ENCODE measurements around the gene SLC23A1. TPM values are rescaled to one million over a fixed set of nuclear protein-coding genes. Genes with fewer than 3 reads are reported as not detected.

The SLC23A1 gene
- total RNA-seq, 1 experiment from 2014 or later = not detected

GRCh38 chr5:139407517-139407916 lies 24.4 kb upstream of the SLC23A1 start:
- DNase-seq (ENCODE audit: low read depth) = no peak

- DNase-seq (ENCODE audit: low read depth) = no peak
Measured at GRCh38 chr5:139406963-139407362, 23.9 kb upstream of the SLC23A1 start.

- DNase-seq (ENCODE audit: low read depth) = no peak
Measured at GRCh38 chr5:139404484-139404840, 21.4 kb upstream of the SLC23A1 start.

- DNase-seq (ENCODE audit: low read depth) = peak; percentile 98
Measured at GRCh38 chr5:139403787-139404483, 20.8 kb upstream of the SLC23A1 start, which contains the start of gene SPATA24. Gene SPATA24, minus strand, starts transcription at chr5:139404089. Its CDS starts 29 bp downstream, at chr5:139404060.

- DNase-seq (ENCODE audit: low read depth) = no peak
Measured at GRCh38 chr5:139403418-139403786, 20.3 kb upstream of the SLC23A1 start.

- no peak for DNase-seq (ENCODE audit: low read depth)
Measured at GRCh38 chr5:139402561-139403158, 19.6 kb upstream of the SLC23A1 start.

GRCh38 chr5:139401546-139401945 lies 18.4 kb upstream of the SLC23A1 start:
- no peak for DNase-seq (ENCODE audit: low read depth)

GRCh38 chr5:139399501-139400121 lies 16.5 kb upstream of the SLC23A1 start:
- no peak for DNase-seq (ENCODE audit: low read depth)

GRCh38 chr5:139397921-139398320 lies 14.8 kb upstream of the SLC23A1 start:
- no peak for DNase-seq (ENCODE audit: low read depth)

- no peak for DNase-seq (ENCODE audit: low read depth)
Measured at GRCh38 chr5:139396691-139397090, 13.6 kb upstream of the SLC23A1 start.

GRCh38 chr5:139395844-139396640 lies 12.9 kb upstream of the SLC23A1 start:
- DNase-seq (ENCODE audit: low read depth) = no peak

GRCh38 chr5:139394654-139395566 lies 11.8 kb upstream of the SLC23A1 start, which contains the start of gene PROB1:
Gene PROB1, minus strand, starts transcription at chr5:139395104. Its CDS starts 23 bp downstream, at chr5:139395081.
- no peak for DNase-seq (ENCODE audit: low read depth)

- DNase-seq (ENCODE audit: low read depth) = peak; percentile 54
Measured at GRCh38 chr5:139394123-139394653, 11.1 kb upstream of the SLC23A1 start.

GRCh38 chr5:139393497-139394122 lies 10.5 kb upstream of the SLC23A1 start:
- no peak for DNase-seq (ENCODE audit: low read depth)

- peak; percentile 71 for DNase-seq (ENCODE audit: low read depth)
Measured at GRCh38 chr5:139392678-139393496, 9.8 kb upstream of the SLC23A1 start.

GRCh38 chr5:139392324-139392677 lies 9.2 kb upstream of the SLC23A1 start:
- no peak for DNase-seq (ENCODE audit: low read depth)

GRCh38 chr5:139391570-139392323 lies 8.7 kb upstream of the SLC23A1 start:
- DNase-seq (ENCODE audit: low read depth) = peak; percentile 69

- DNase-seq (ENCODE audit: low read depth) = no peak
Measured at GRCh38 chr5:139390639-139391569, 7.8 kb upstream of the SLC23A1 start.

Measured in Daoy (cell line).